Liver (tissue), 3 donors: Measurements from ENCODE around the gene KLHL30.

Source experiments
- ATF3 ChIP-seq: IDR thresholded peaks from 2 replicates; pipeline ENCODE4 v1.6.1; 2016; ENCODE audit warnings: antibody characterized with exemption
- CTCF ChIP-seq: fragments of 150-350 bp; IDR thresholded peaks from 2 replicates; pipeline ENCODE4 v1.5.1; 2017; ENCODE audit warnings: improper control_type of control experiment, low read depth, low read length; ENCODE audit not compliant: missing input control
- GABPA ChIP-seq, 2 donors: IDR thresholded peaks in 1 of 2; conservative IDR thresholded peaks in 1 of 2; 2 replicates each; pipeline ENCODE4 v1.6.1; 2016; ENCODE audit warnings: antibody characterized with exemption in 2 of 2, mild to moderate bottlenecking in 1 of 2, moderate library complexity in 1 of 2
- JUND ChIP-seq, 2 donors: IDR thresholded peaks; 2 replicates each; pipeline ENCODE4 v1.6.1; 2016; ENCODE audit warnings: antibody characterized with exemption in 2 of 2
- RAD21 ChIP-seq, 2 donors: IDR thresholded peaks; 2 replicates each; pipeline ENCODE4 v1.6.1; 2016; ENCODE audit warnings: antibody characterized with exemption in 2 of 2, mild to moderate bottlenecking in 2 of 2
- ZBTB33 ChIP-seq: IDR thresholded peaks from 2 replicates; pipeline ENCODE4 v1.6.1; 2016; ENCODE audit warnings: antibody characterized with exemption
- donor health status: healthy.
- donor health status: healthy.

GRCh38 chr2:238114851-238115660 lies 23.4 kb upstream of the KLHL30 start:
- no peak for TF ChIP-seq CTCF
- TF ChIP-seq RAD21 (IDR thresholded peaks at IDR 0.05): no peak
- TF ChIP-seq GABPA (IDR thresholded peaks at IDR 0.05 in 1 of 2, conservative IDR thresholded peaks at IDR 0.05 in 1 of 2): no peak
- TF ChIP-seq JUND (IDR thresholded peaks at IDR 0.05): no peak
- no peak for TF ChIP-seq ZBTB33
- no peak for TF ChIP-seq ATF3
